H9 (cell line): ENCODE results near the gene FADS3. TPM values are rescaled to one million over a fixed set of nuclear protein-coding genes. Genes with fewer than 3 reads are reported as not detected.
A peak's percentile ranks its signal among the peaks of the same experiment; 100 is the strongest.

Experiments used
- DNase-seq: peaks from one replicate; pipeline ENCODE4 v3.0.0-alpha.2; 2017
- H2AFZ ChIP-seq: one replicate; pipeline ENCODE4 v1.6.1; 2013; ENCODE audit warnings: mild to moderate bottlenecking, low read length, control low read depth, moderate library complexity
- H2AK5ac ChIP-seq: 2 replicates; pipeline ENCODE4 v1.6.1; 2013; ENCODE audit warnings: low read length, control low read depth, mixed read lengths; ENCODE audit not compliant: insufficient read length
- H2BK120ac ChIP-seq: one replicate; pipeline ENCODE4 v1.6.1; 2013; ENCODE audit warnings: low read depth, mild to moderate bottlenecking, low read length, control low read depth, inconsistent platforms; ENCODE audit not compliant: poor library complexity, severe bottlenecking
- H2BK12ac ChIP-seq: 2 replicates; pipeline ENCODE4 v1.6.1; 2013; ENCODE audit warnings: low read length, control low read depth, mixed read lengths, low read depth; ENCODE audit not compliant: insufficient read length
- H2BK15ac ChIP-seq: 2 replicates; pipeline ENCODE4 v1.6.1; 2013; ENCODE audit warnings: low read depth, low read length, control low read depth
- H2BK20ac ChIP-seq: one replicate; pipeline ENCODE4 v1.6.1; 2013; ENCODE audit warnings: low read depth, mild to moderate bottlenecking, low read length, control low read depth, inconsistent platforms; ENCODE audit not compliant: poor library complexity, severe bottlenecking
- H2BK5ac ChIP-seq: 2 replicates; pipeline ENCODE4 v1.6.1; 2013; ENCODE audit warnings: low read length, control low read depth, mixed read lengths; ENCODE audit not compliant: insufficient read length
- H3K14ac ChIP-seq: 2 replicates; pipeline ENCODE4 v1.6.1; 2013; ENCODE audit warnings: low read length, control low read depth; ENCODE audit not compliant: insufficient read depth
- H3K18ac ChIP-seq: 2 replicates; pipeline ENCODE4 v1.6.1; 2013; ENCODE audit warnings: low read depth, mild to moderate bottlenecking, mixed read lengths, low read length, control low read depth; ENCODE audit not compliant: insufficient read length
- H3K23ac ChIP-seq: 2 replicates; pipeline ENCODE4 v1.6.1; 2013; ENCODE audit warnings: low read length, control low read depth, mixed read lengths, low read depth; ENCODE audit not compliant: insufficient read length
- H3K23me2 ChIP-seq: 2 replicates; pipeline ENCODE4 v1.6.1; 2013; ENCODE audit warnings: low read depth, mild to moderate bottlenecking, mixed read lengths, low read length, control low read depth; ENCODE audit not compliant: insufficient read length, poor library complexity, severe bottlenecking
- H3K27ac ChIP-seq: 2 replicates; pipeline ENCODE4 v1.5.1; 2013; ENCODE audit warnings: low read length, control low read depth, mixed read lengths, low read depth; ENCODE audit not compliant: insufficient read length
- H3K27me3 ChIP-seq: 2 replicates; pipeline ENCODE4 v1.6.1; 2013; ENCODE audit warnings: low read length, control low read depth, inconsistent platforms; ENCODE audit not compliant: insufficient read depth
- H3K4ac ChIP-seq: 2 replicates; pipeline ENCODE4 v1.6.1; 2013; ENCODE audit warnings: low read depth, mild to moderate bottlenecking, control low read depth, inconsistent platforms, low read length, moderate library complexity
- H3K4me1 ChIP-seq: 2 replicates; pipeline ENCODE4 v1.6.1; 2013; ENCODE audit warnings: low read length, control low read depth, inconsistent platforms; ENCODE audit not compliant: insufficient read depth
- H3K4me2 ChIP-seq: 2 replicates; pipeline ENCODE4 v1.6.1; 2013; ENCODE audit warnings: low read length, control low read depth, mixed read lengths; ENCODE audit not compliant: insufficient read length, insufficient read depth
- H3K56ac ChIP-seq: 2 replicates; pipeline ENCODE4 v1.6.1; 2013; ENCODE audit warnings: low read depth, mild to moderate bottlenecking, mixed read lengths, low read length, control low read depth; ENCODE audit not compliant: insufficient read length
- H3K79me1 ChIP-seq: 2 replicates; pipeline ENCODE4 v1.6.1; 2013; ENCODE audit warnings: low read depth, mild to moderate bottlenecking, moderate library complexity, low read length, control low read depth, inconsistent platforms; ENCODE audit not compliant: insufficient read depth, poor library complexity, severe bottlenecking
- H3K79me2 ChIP-seq: 2 replicates; pipeline ENCODE4 v1.6.1; 2013; ENCODE audit warnings: low read length, control low read depth, inconsistent platforms; ENCODE audit not compliant: insufficient read depth
- H3K9ac ChIP-seq: 2 replicates; pipeline ENCODE4 v1.6.1; 2013; ENCODE audit warnings: low read length, control low read depth, mixed read lengths; ENCODE audit not compliant: insufficient read length; ENCODE audit errors: extremely low read depth
- H3K9me3 ChIP-seq: one replicate; pipeline ENCODE4 v1.6.1; 2013; ENCODE audit warnings: low read depth, low read length, inconsistent platforms; ENCODE audit not compliant: control insufficient read depth
- H3T11ph ChIP-seq: one replicate; pipeline ENCODE4 v1.6.1; 2013; ENCODE audit warnings: mild to moderate bottlenecking, low read length, control low read depth, inconsistent platforms
- H4K20me1 ChIP-seq: one replicate; pipeline ENCODE4 v1.6.1; 2013; ENCODE audit not compliant: control insufficient read depth, insufficient read length, insufficient read depth
- H4K5ac ChIP-seq: 2 replicates; pipeline ENCODE4 v1.6.1; 2013; ENCODE audit warnings: low read depth, mild to moderate bottlenecking, mixed read lengths, low read length, control low read depth; ENCODE audit not compliant: insufficient read length
- H4K8ac ChIP-seq: replicated peaks from 2 replicates; pipeline ENCODE4 v1.6.1; 2013; ENCODE audit warnings: low read length, control low read depth, mixed read lengths, low read depth; ENCODE audit not compliant: insufficient read length
- H4K91ac ChIP-seq: 2 replicates; pipeline ENCODE4 v1.6.1; 2013; ENCODE audit warnings: low read depth, mild to moderate bottlenecking, moderate library complexity, mixed read lengths, low read length, control low read depth; ENCODE audit not compliant: insufficient read length
- H3K27ac Mint-ChIP-seq, 3 experiments: 2 replicates in 2 of 3; 3 replicates in 1 of 3; pipeline ENCODE4 v1.8.0; 2020 to 2021; ENCODE audit warnings: mixed read lengths in 3 of 3, mild to moderate bottlenecking in 1 of 3, moderate library complexity in 1 of 3
- H3K27me3 Mint-ChIP-seq: 2 replicates; pipeline ENCODE4 v1.8.0; 2021; ENCODE audit warnings: low read depth, mild to moderate bottlenecking, moderate library complexity, mixed read lengths
- H3K36me3 Mint-ChIP-seq, 3 experiments: 2 replicates in 2 of 3; 3 replicates in 1 of 3; pipeline ENCODE4 v1.8.0; 2020 to 2021; ENCODE audit warnings: low read depth in 3 of 3, mixed read lengths in 3 of 3; ENCODE audit not compliant: insufficient read depth in 1 of 3
- H3K4me1 Mint-ChIP-seq, 2 experiments: 2 replicates each; pipeline ENCODE4 v1.8.0; 2020; ENCODE audit warnings: mixed read lengths in 2 of 2
- H3K4me3 Mint-ChIP-seq, 2 experiments: 2 replicates in 1 of 2; 3 replicates in 1 of 2; pipeline ENCODE4 v1.8.0; 2020 to 2021; ENCODE audit warnings: mild to moderate bottlenecking in 2 of 2, mixed read lengths in 2 of 2, moderate library complexity in 1 of 2
- H3K9me3 Mint-ChIP-seq, 2 experiments: 2 replicates in 1 of 2; 3 replicates in 1 of 2; pipeline ENCODE4 v1.8.0; 2020; ENCODE audit warnings: mild to moderate bottlenecking in 2 of 2, mixed read lengths in 2 of 2, moderate library complexity in 1 of 2
- CTCF ChIP-seq: fragments of 200-600 bp; sonication (generic); conservative IDR thresholded peaks from 3 replicates; pipeline ENCODE4 v1.8.0; 2021; ENCODE audit warnings: antibody characterized with exemption, mild to moderate bottlenecking
- WGBS: extraction: QIAGEN DNeasy Blood & Tissue Kit; methylation state at CpG from one replicate; pipeline ENCODE4 v1.1.7; 2013; ENCODE audit warnings: missing lambda C conversion rate, low lambda C conversion rate, mixed read lengths; ENCODE audit not compliant: insufficient read length; ENCODE audit errors: extremely low coverage; 5-methylcytosine and 5-hydroxymethylcytosine counted together
- total RNA-seq: library from RNA; stranded (reverse); gene quantifications from 2 replicates; pipeline ENCODE4 v1.2.1, GENCODE V29; 2021

FADS3 gene
- total RNA-seq, 1 experiment from 2014 or later, result 34.9 TPM

DNA sequence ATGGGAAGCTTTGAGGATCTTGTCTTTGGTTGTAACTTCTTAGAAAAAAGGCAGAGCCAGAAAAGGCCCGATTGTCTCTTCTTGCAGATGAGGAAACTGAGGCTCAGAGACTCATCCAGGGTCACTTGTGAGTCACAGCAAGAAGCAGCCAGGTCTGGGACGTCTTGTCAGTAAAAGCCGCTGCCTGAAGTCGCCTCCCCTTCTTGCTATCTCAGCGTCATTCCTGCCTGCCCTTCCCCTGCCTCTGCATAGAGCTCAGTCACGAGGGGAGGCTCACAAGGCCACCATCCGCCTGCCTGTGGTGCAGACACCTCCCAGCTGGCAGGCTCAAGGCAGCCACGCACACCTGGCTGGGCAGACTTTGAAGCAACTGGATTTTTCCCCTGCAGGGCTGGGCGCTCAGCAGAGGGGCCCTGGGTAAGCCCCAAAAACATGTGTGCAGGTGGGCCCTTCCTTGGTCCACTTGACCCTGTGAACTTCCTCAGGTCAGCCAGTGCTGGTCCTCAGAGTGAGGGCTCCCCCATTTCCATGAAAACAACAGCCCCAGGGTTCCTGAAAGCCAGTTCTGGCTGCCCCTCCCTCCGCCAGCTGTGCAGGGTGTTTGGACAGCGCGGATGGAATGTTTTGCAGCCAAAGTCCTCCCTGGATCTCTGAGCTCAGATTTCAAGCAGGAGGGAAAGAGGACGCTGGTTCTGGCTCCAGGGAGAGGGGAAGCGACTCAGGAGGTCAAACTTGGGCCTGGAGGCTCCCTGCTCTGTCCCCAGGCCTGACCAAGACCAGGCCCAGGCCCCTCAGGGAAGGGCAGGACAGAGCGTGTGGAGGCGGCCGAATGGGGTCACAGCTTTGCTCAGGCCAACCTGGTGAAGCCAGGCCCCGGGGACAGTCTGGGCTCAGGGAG is 32.1 kb upstream of the FADS3 start:
- Histone ChIP-seq H2BK5ac (no peak overlapping the region), H3K9me3 (no peaks in the 10 kb centered on the region), H3K4me1 (peaks cover 7% of the 10 kb centered on the region; the same call in 1 of the 2 replicates), H3K23ac (no peak overlapping the region), H4K91ac (no peak overlapping the region), H3K27me3 (no peaks in the 10 kb centered on the region), H3K4me2 (no peak overlapping the region), H2BK20ac (no peak overlapping the region), H3K56ac (no peak overlapping the region), H2BK12ac (no peak overlapping the region), H2BK15ac (no peak overlapping the region), H3K18ac (peak overlapping the region; percentile 56), H2AFZ (no peak overlapping the region), H4K20me1 (no peaks in the 10 kb centered on the region), H4K8ac (no peak overlapping the region), H2BK120ac (no peak overlapping the region), H3K79me1 (no peaks in the 10 kb centered on the region), H3K14ac (peak overlapping the region; percentile 74), H3K9ac (no peak overlapping the region), H3T11ph (no peak overlapping the region), H3K27ac (no peak overlapping the region), H2AK5ac (no peak overlapping the region), H3K79me2 (no peaks in the 10 kb centered on the region), H4K5ac (peak overlapping the region; percentile 61), H3K23me2 (no peaks in the 10 kb centered on the region), H3K4ac (no peak overlapping the region)
- H3K36me3 Mint-ChIP-seq, result no peaks in the 10 kb centered on the region
- H3K27ac Mint-ChIP-seq, result peak overlapping the region; percentile 87 to 89 (median 88); a peak in 5 of 7 replicates
- H3K4me3 Mint-ChIP-seq, result peak overlapping the region in 1 of 2 experiments; percentile 52; a peak in 2 of 5 replicates
- H3K4me1 Mint-ChIP-seq, result peaks cover 29 to 42% of the 10 kb centered on the region in 2 experiments
- H3K27me3 Mint-ChIP-seq, result peaks cover 20% of the 10 kb centered on the region
- TF ChIP-seq CTCF, result no peak
- peak; percentile 72 for DNase-seq
- H3K9me3 Mint-ChIP-seq, result no peaks in the 10 kb centered on the region; a peak in 2 of 5 replicates
- WGBS, result no CpG with 5 or more reads among the region's 18 CpGs
